GM12878 (cell line): Measurements from ENCODE around the gene PARN. TPM values are rescaled to one million over a fixed set of nuclear protein-coding genes. Genes with fewer than 3 reads are reported as not detected.

Experiments
- BHLHE40 ChIP-seq, 2 experiments: fragments of 450-650 bp in 1 of 2; IDR thresholded peaks; 2 replicates each; pipeline ENCODE4 v1.6.1; 2011 to 2017; ENCODE audit warnings: low read depth in 2 of 2, borderline replicate concordance in 1 of 2, improper control_type of control experiment in 1 of 2, low read length in 1 of 2, mild to moderate bottlenecking in 1 of 2
- CBX3 ChIP-seq: fragments of 200-600 bp; sonication (generic); IDR thresholded peaks from 2 replicates; pipeline ENCODE4 v1.6.1; 2016; ENCODE audit warnings: low read depth, borderline replicate concordance
- CBX5 ChIP-seq: sonication (generic); IDR thresholded peaks from 2 replicates; pipeline ENCODE4 v1.6.1; 2016; ENCODE audit warnings: low read depth, moderate library complexity, mild to moderate bottlenecking, inconsistent platforms
- CHD2 ChIP-seq: IDR thresholded peaks from 2 replicates; pipeline ENCODE4 v1.6.1; 2011; ENCODE audit warnings: low read depth, low read length, improper control_type of control experiment, borderline replicate concordance
- ESRRA ChIP-seq: IDR thresholded peaks from 2 replicates; pipeline ENCODE4 v1.6.1; 2012; ENCODE audit warnings: mild to moderate bottlenecking, low read length, improper control_type of control experiment
- IRF4 ChIP-seq: IDR thresholded peaks from 2 replicates; pipeline ENCODE4 v1.6.1; 2011; ENCODE audit warnings: low read depth, low read length
- NR2C1 ChIP-seq: fragments of 450-650 bp; IDR thresholded peaks from 2 replicates; pipeline ENCODE4 v1.6.1; 2017; ENCODE audit warnings: antibody characterized with exemption, mild to moderate bottlenecking, moderate library complexity
- PML ChIP-seq: IDR thresholded peaks from 2 replicates; pipeline ENCODE4 v1.6.1; 2012; ENCODE audit warnings: low read length, inconsistent platforms
- PRDM15 ChIP-seq: fragments of 450-650 bp; formaldehyde crosslinking; IDR thresholded peaks from 2 replicates; pipeline ENCODE4 v1.4.0; 2020; ENCODE audit warnings: mild to moderate bottlenecking, moderate library complexity
- RELB ChIP-seq: fragments of 450-650 bp; IDR thresholded peaks from 2 replicates; pipeline ENCODE4 v1.6.1; 2017; ENCODE audit warnings: low read depth, mild to moderate bottlenecking, moderate library complexity
- SIN3A ChIP-seq: IDR thresholded peaks from 2 replicates; pipeline ENCODE4 v1.6.1; 2012; ENCODE audit warnings: low read depth, low read length, improper control_type of control experiment
- SP1 ChIP-seq: IDR thresholded peaks from one replicate; pipeline ENCODE4 v1.6.1; 2011; ENCODE audit warnings: low read depth, low read length
- TBL1XR1 ChIP-seq: IDR thresholded peaks from 2 replicates; pipeline ENCODE4 v1.6.1; 2012; ENCODE audit warnings: low read depth, low read length, improper control_type of control experiment
- ZNF384 ChIP-seq: IDR thresholded peaks from 2 replicates; pipeline ENCODE4 v1.6.1; 2012; ENCODE audit warnings: low read depth, mild to moderate bottlenecking, low read length, improper control_type of control experiment, borderline replicate concordance
- ZSCAN29 ChIP-seq: fragments of 450-650 bp; IDR thresholded peaks from 2 replicates; pipeline ENCODE4 v1.6.1; 2017; ENCODE audit warnings: mild to moderate bottlenecking, moderate library complexity
- ZZZ3 ChIP-seq: IDR thresholded peaks from 2 replicates; pipeline ENCODE4 v1.6.1; 2011; ENCODE audit warnings: low read depth; ENCODE audit not compliant: control insufficient read depth, insufficient read length
- polyA plus RNA-seq, 11 experiments: library from polyadenylated mRNA; depleted of rRNA in 4 of 11; unstranded in 6 of 11; stranded (reverse) in 5 of 11; fragments of >200 nt; fragmentation: Nextera tagmentation in 4 of 11; fragmentation: Illumina TruSeq in 1 of 11; extraction: Ambion mirVana in 4 of 11; extraction: Trizol in 1 of 11; gene quantifications; 1 replicate in 1 of 11; 2 replicates in 10 of 11; pipeline versions ENCODE4 v1.2.1 to v1.2.3, GENCODE V29; 2011 to 2016; ENCODE audit warnings: inconsistent platforms in 2 of 11, missing spikeins in 2 of 11, low read depth in 1 of 11
- total RNA-seq, 4 experiments: library from RNA; depleted of rRNA in 3 of 4; stranded (reverse); fragments of >200 nt in 3 of 4; fragmentation: Illumina TruSeq in 1 of 4; extraction: Trizol in 1 of 4; gene quantifications; 2 replicates each; pipeline versions ENCODE4 v1.2.1 to v1.2.3, GENCODE V29; 2013 to 2021
- TF ChIP-seq, protein P1 (sequence below): IDR thresholded peaks from 2 replicates; pipeline ENCODE4 v1.6.1; 2011; ENCODE audit warnings: low read depth, mild to moderate bottlenecking, low read length, moderate library complexity, borderline replicate concordance; ENCODE audit errors: extremely low read depth
- TF ChIP-seq, protein P2 (sequence below): fragments of 450-650 bp; IDR thresholded peaks from 2 replicates; pipeline ENCODE4 v1.6.1; 2017; ENCODE audit warnings: mild to moderate bottlenecking, moderate library complexity
- TF ChIP-seq, protein P3 (sequence below): IDR thresholded peaks from 2 replicates; pipeline ENCODE4 v1.6.1; 2012; ENCODE audit warnings: low read depth, low read length, improper control_type of control experiment

PARN gene
- total and polyA plus RNA-seq, 10 of the 15 experiments (the other 5 are each of a cell fraction or from before 2014, with no cell fraction given): 15.6 to 77.3 (median 47.7) TPM

GRCh38 chr16:14632693-14633569, 2.9 kb upstream of the PARN start, which contains the start of gene BFAR (continued):
- TF ChIP-seq PML (no peak), CHD2 (peak; percentile 73; the same call in 1 of the 2 replicates), ZNF384 (no peak; the same call in 1 of the 2 replicates), NR2C1 (peak; percentile 70), ESRRA (no peak), IRF4 (no peak), BHLHE40 (IDR thresholded peaks at IDR 0.05; ENCODE audit: borderline replicate concordance in 1 of 2, low read depth in 2 of 2, low read length in 1 of 2) (peak; percentile 70 to 86; a peak in 3 of 4 replicates), PRDM15 (CRISPR knock-in tag) (no peak), TBL1XR1 (no peak; the same call in 1 of the 2 replicates), SP1 (peak; percentile 69), ZZZ3 (no peak), SIN3A (0 out of 2 replicates have a peak, but pooled peaks have one; percentile 56), ZSCAN29 (no peak), CBX5 (no peak), CBX3 (no peak), RELB (0 out of 2 replicates have a peak, but pooled peaks have one; percentile 36)
- TF ChIP-seq, protein P1, sequence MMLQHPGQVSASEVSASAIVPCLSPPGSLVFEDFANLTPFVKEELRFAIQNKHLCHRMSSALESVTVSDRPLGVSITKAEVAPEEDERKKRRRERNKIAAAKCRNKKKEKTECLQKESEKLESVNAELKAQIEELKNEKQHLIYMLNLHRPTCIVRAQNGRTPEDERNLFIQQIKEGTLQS: no peak
- TF ChIP-seq, protein P2, sequence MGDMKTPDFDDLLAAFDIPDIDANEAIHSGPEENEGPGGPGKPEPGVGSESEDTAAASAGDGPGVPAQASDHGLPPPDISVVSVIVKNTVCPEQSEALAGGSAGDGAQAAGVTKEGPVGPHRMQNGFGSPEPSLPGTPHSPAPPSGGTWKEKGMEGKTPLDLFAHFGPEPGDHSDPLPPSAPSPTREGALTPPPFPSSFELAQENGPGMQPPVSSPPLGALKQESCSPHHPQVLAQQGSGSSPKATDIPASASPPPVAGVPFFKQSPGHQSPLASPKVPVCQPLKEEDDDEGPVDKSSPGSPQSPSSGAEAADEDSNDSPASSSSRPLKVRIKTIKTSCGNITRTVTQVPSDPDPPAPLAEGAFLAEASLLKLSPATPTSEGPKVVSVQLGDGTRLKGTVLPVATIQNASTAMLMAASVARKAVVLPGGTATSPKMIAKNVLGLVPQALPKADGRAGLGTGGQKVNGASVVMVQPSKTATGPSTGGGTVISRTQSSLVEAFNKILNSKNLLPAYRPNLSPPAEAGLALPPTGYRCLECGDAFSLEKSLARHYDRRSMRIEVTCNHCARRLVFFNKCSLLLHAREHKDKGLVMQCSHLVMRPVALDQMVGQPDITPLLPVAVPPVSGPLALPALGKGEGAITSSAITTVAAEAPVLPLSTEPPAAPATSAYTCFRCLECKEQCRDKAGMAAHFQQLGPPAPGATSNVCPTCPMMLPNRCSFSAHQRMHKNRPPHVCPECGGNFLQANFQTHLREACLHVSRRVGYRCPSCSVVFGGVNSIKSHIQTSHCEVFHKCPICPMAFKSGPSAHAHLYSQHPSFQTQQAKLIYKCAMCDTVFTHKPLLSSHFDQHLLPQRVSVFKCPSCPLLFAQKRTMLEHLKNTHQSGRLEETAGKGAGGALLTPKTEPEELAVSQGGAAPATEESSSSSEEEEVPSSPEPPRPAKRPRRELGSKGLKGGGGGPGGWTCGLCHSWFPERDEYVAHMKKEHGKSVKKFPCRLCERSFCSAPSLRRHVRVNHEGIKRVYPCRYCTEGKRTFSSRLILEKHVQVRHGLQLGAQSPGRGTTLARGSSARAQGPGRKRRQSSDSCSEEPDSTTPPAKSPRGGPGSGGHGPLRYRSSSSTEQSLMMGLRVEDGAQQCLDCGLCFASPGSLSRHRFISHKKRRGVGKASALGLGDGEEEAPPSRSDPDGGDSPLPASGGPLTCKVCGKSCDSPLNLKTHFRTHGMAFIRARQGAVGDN: no peak
- TF ChIP-seq, protein P3, sequence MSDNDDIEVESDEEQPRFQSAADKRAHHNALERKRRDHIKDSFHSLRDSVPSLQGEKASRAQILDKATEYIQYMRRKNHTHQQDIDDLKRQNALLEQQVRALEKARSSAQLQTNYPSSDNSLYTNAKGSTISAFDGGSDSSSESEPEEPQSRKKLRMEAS: peak; percentile 31; the same call in 1 of the 2 replicates
